ENCODE data around the gene MKLN1.

The MKLN1 gene

GRCh38 chr7:131369354-131369753 is 41.7 kb downstream of the MKLN1 start:
- peaks cover 30% of the 10 kb centered on the region for H3K4me1 ChIP-seq (ENCODE audit: insufficient read depth, low read length, severe bottlenecking)
- TF ChIP-seq EZH2 (IDR thresholded peaks at IDR 0.05; ENCODE audit: borderline replicate concordance, low read length) (no peak), CTCF (IDR thresholded peaks at IDR 0.05; ENCODE audit: low read length) (no peak)
- H3K9ac ChIP-seq (ENCODE audit: low read length) = no peak overlapping the region
- no peak overlapping the region for H3K27ac ChIP-seq (ENCODE audit: low read depth, low read length, poor library complexity, severe bottlenecking)
- no peaks in the 10 kb centered on the region for H3F3A ChIP-seq (ENCODE audit: insufficient read depth, low read length)
- no peak overlapping the region for H3K4me2 ChIP-seq (ENCODE audit: low read length)
- H3K36me3 ChIP-seq (ENCODE audit: insufficient read depth, low read length) = peaks cover 3% of the 10 kb centered on the region; the same call in 1 of the 2 replicates
- H4K20me1 ChIP-seq (ENCODE audit: insufficient read depth, low read length) = no peaks in the 10 kb centered on the region
- H3K4me3 ChIP-seq (ENCODE audit: low read depth, low read length, poor library complexity, severe bottlenecking) = no peak overlapping the region
- H3K79me2 ChIP-seq (ENCODE audit: insufficient read depth, low read length) = peaks cover 100% of the 10 kb centered on the region
- H3K27me3 ChIP-seq (ENCODE audit: insufficient read depth, low read length) = no peaks in the 10 kb centered on the region
- H2AFZ ChIP-seq (ENCODE audit: low read length) = no peak overlapping the region
- H3K9me3 ChIP-seq (ENCODE audit: low read length) = peaks cover 6% of the 10 kb centered on the region
- H3K9me2 ChIP-seq (ENCODE audit: low read depth, low read length) = no peaks in the 10 kb centered on the region

GRCh38 chr7:131370523-131370968 is 42.9 kb downstream of the MKLN1 start:
- Histone ChIP-seq H3K36me3 (ENCODE audit: insufficient read depth, low read length) (peaks cover 3% of the 10 kb centered on the region; the same call in 1 of the 2 replicates), H3K4me2 (ENCODE audit: low read length) (peak overlapping the region; percentile 1; the same call in 1 of the 2 replicates), H2AFZ (ENCODE audit: low read length) (no peak overlapping the region), H3K27me3 (ENCODE audit: insufficient read depth, low read length) (no peaks in the 10 kb centered on the region), H3K4me3 (ENCODE audit: low read depth, low read length, poor library complexity, severe bottlenecking) (no peak overlapping the region), H3K9me3 (ENCODE audit: low read length) (no peaks in the 10 kb centered on the region), H3K4me1 (ENCODE audit: insufficient read depth, low read length, severe bottlenecking) (peaks cover 32% of the 10 kb centered on the region), H4K20me1 (ENCODE audit: insufficient read depth, low read length) (no peaks in the 10 kb centered on the region), H3K9ac (ENCODE audit: low read length) (no peak overlapping the region), H3K9me2 (ENCODE audit: low read depth, low read length) (no peaks in the 10 kb centered on the region), H3K79me2 (ENCODE audit: insufficient read depth, low read length) (peaks cover 100% of the 10 kb centered on the region), H3F3A (ENCODE audit: insufficient read depth, low read length) (no peaks in the 10 kb centered on the region), H3K27ac (ENCODE audit: low read depth, low read length, poor library complexity, severe bottlenecking) (peak overlapping the region; percentile 42)
- no peak for TF ChIP-seq CTCF (IDR thresholded peaks at IDR 0.05; ENCODE audit: low read length)
- TF ChIP-seq EZH2 (IDR thresholded peaks at IDR 0.05; ENCODE audit: borderline replicate concordance, low read length) = no peak

GRCh38 chr7:131371411-131371810 is 43.7 kb downstream of the MKLN1 start:
- H3K4me1 ChIP-seq (ENCODE audit: insufficient read depth, low read length, severe bottlenecking) = peaks cover 32% of the 10 kb centered on the region
- no peaks in the 10 kb centered on the region for H3K9me3 ChIP-seq (ENCODE audit: low read length)
- H3K9ac ChIP-seq (ENCODE audit: low read length) = no peak overlapping the region
- no peak overlapping the region for H3K27ac ChIP-seq (ENCODE audit: low read depth, low read length, poor library complexity, severe bottlenecking)
- H3K4me3 ChIP-seq (ENCODE audit: low read depth, low read length, poor library complexity, severe bottlenecking) = no peak overlapping the region
- no peak overlapping the region for H2AFZ ChIP-seq (ENCODE audit: low read length)
- no peaks in the 10 kb centered on the region; the same call in none of the 2 replicates for H3K36me3 ChIP-seq (ENCODE audit: insufficient read depth, low read length)
- TF ChIP-seq EZH2 (IDR thresholded peaks at IDR 0.05; ENCODE audit: borderline replicate concordance, low read length) (no peak), CTCF (IDR thresholded peaks at IDR 0.05; ENCODE audit: low read length) (no peak)
- H3K4me2 ChIP-seq (ENCODE audit: low read length) = no peak overlapping the region
- H3K27me3 ChIP-seq (ENCODE audit: insufficient read depth, low read length) = no peaks in the 10 kb centered on the region
- H4K20me1 ChIP-seq (ENCODE audit: insufficient read depth, low read length) = no peaks in the 10 kb centered on the region
- H3F3A ChIP-seq (ENCODE audit: insufficient read depth, low read length) = no peaks in the 10 kb centered on the region
- peaks cover 94% of the 10 kb centered on the region for H3K79me2 ChIP-seq (ENCODE audit: insufficient read depth, low read length)
- no peaks in the 10 kb centered on the region for H3K9me2 ChIP-seq (ENCODE audit: low read depth, low read length)

All from OCI-LY1 (cell line).